SK-N-SH (cell line): Measurements from ENCODE around the gene TP73. TPM values are rescaled to one million over a fixed set of nuclear protein-coding genes. Genes with fewer than 3 reads are reported as not detected.

Experiments
- CTCF ChIA-PET: fragments of 300-600, 350-600 bp; formaldehyde crosslinking; extraction: SDS; loops from one replicate; lab custom pipeline; 2021; lab: Yijun Ruan, JAX
- POLR2A ChIA-PET: fragments of 350-600 bp; sonication (Branson Sonifier 250); formaldehyde crosslinking; extraction: SDS; loops from one replicate; lab custom pipeline; 2020; ENCODE audit warnings: antibody characterized with exemption, inconsistent platforms; lab: Yijun Ruan, JAX
- DNase-seq: peaks from one replicate; pipeline ENCODE4 v3.0.0; 2012
- H2AFZ ChIP-seq: fragments of 200-600 bp; sonication (generic); 2 replicates; pipeline ENCODE4 v1.8.1; 2016; ENCODE audit warnings: antibody characterized with exemption, mild to moderate bottlenecking, low read depth
- H3F3A ChIP-seq: fragments of 200-600 bp; sonication (generic); replicated peaks from 2 replicates; pipeline ENCODE3; 2016; ENCODE audit warnings: antibody characterized with exemption, mild to moderate bottlenecking; ENCODE audit not compliant: insufficient read depth
- H3K27ac ChIP-seq, 2 experiments: fragments of 200-500 bp in 1 of 2; fragments of 200-600 bp in 1 of 2; sonication (Bioruptor generic) in 1 of 2; sonication (generic), shearing (Covaris generic) in 1 of 2; 2 replicates each; pipeline versions ENCODE4 v1.5.1 to v1.6.1; 2014 to 2016; ENCODE audit warnings: low read depth in 2 of 2, inconsistent platforms in 1 of 2, low read length in 1 of 2, mild to moderate bottlenecking in 1 of 2, mixed read lengths in 1 of 2
- H3K27me3 ChIP-seq: fragments of 200-600 bp; sonication (generic), shearing (Covaris generic); 2 replicates; pipeline ENCODE4 v1.6.1; 2016; ENCODE audit warnings: mixed run types; ENCODE audit not compliant: insufficient read depth
- H3K36me3 ChIP-seq, 2 experiments: fragments of 200-500 bp in 1 of 2; fragments of 200-600 bp in 1 of 2; sonication (Bioruptor generic) in 1 of 2; sonication (generic) in 1 of 2; replicated peaks in 1 of 2; 2 replicates each; pipeline versions ENCODE3 to v1.5.1; 2014 to 2016; ENCODE audit warnings: low read length in 1 of 2, mild to moderate bottlenecking in 1 of 2; ENCODE audit not compliant: insufficient read depth in 2 of 2, control insufficient read depth in 1 of 2
- H3K4me1 ChIP-seq, 2 experiments: fragments of 200-500 bp in 1 of 2; fragments of 200-600 bp in 1 of 2; sonication (Bioruptor generic) in 1 of 2; sonication (generic), shearing (Covaris generic) in 1 of 2; 2 replicates each; pipeline versions ENCODE4 v1.5.1 to v1.6.1; 2014 to 2016; ENCODE audit warnings: low read depth in 1 of 2, low read length in 1 of 2, mixed run types in 1 of 2; ENCODE audit not compliant: insufficient read depth in 2 of 2, control insufficient read depth in 1 of 2
- H3K4me2 ChIP-seq: fragments of 200-600 bp; sonication (generic), shearing (Covaris generic); 2 replicates; pipeline ENCODE4 v1.6.1; 2017; ENCODE audit warnings: mixed run types
- H3K4me3 ChIP-seq, 2 experiments: fragments of 200-500 bp in 1 of 2; fragments of 200-600 bp in 1 of 2; sonication (Bioruptor generic) in 1 of 2; sonication (generic), shearing (Covaris generic) in 1 of 2; 2 replicates each; pipeline versions ENCODE4 v1.5.1 to v1.8.1; 2014 to 2016; ENCODE audit warnings: low read depth in 2 of 2, inconsistent platforms in 1 of 2, low read length in 1 of 2, mild to moderate bottlenecking in 1 of 2, mixed read lengths in 1 of 2, moderate library complexity in 1 of 2
- H3K79me2 ChIP-seq: fragments of 200-600 bp; sonication (generic); 2 replicates; pipeline ENCODE4 v1.8.1; 2017; ENCODE audit warnings: mild to moderate bottlenecking; ENCODE audit not compliant: insufficient read depth
- H3K9ac ChIP-seq: fragments of 200-600 bp; sonication (generic); 2 replicates; pipeline ENCODE4 v1.6.1; 2017; ENCODE audit warnings: mixed run types
- H3K9me2 ChIP-seq: fragments of 200-600 bp; sonication (generic); 2 replicates; pipeline ENCODE4 v1.6.1; 2017; ENCODE audit warnings: mixed run types
- H3K9me3 ChIP-seq: fragments of 200-600 bp; sonication (generic); 2 replicates; pipeline ENCODE4 v1.6.1; 2017; ENCODE audit warnings: mixed run types, mild to moderate bottlenecking, moderate library complexity
- H4K20me1 ChIP-seq: fragments of 200-600 bp; sonication (generic); 2 replicates; pipeline ENCODE4 v1.6.1; 2017; ENCODE audit warnings: mild to moderate bottlenecking, mixed run types; ENCODE audit not compliant: insufficient read depth
- CTCF ChIP-seq: fragments of 200-600 bp; sonication (generic); IDR thresholded peaks from 2 replicates; pipeline ENCODE4 v1.6.1; 2017; ENCODE audit warnings: antibody characterized with exemption, mild to moderate bottlenecking, moderate library complexity
- EP300 ChIP-seq, 2 experiments: IDR thresholded peaks; 2 replicates each; pipeline versions ENCODE4 v1.4.0 to v1.6.1; 2012; ENCODE audit warnings: borderline replicate concordance in 1 of 2, low read depth in 1 of 2, low read length in 1 of 2
- GABPA ChIP-seq: IDR thresholded peaks from 2 replicates; pipeline ENCODE4 v1.4.0; 2012; ENCODE audit warnings: low read depth, mild to moderate bottlenecking
- IRF3 ChIP-seq: fragments of 150-350 bp; IDR thresholded peaks from 2 replicates; pipeline ENCODE4 v1.6.1; 2016; ENCODE audit warnings: mild to moderate bottlenecking, low read depth, low read length
- JUND ChIP-seq: IDR thresholded peaks from 2 replicates; pipeline ENCODE4 v1.4.0; 2012
- MAX ChIP-seq: IDR thresholded peaks from 2 replicates; pipeline ENCODE4 v1.4.0; 2012; ENCODE audit warnings: low read depth
- MXI1 ChIP-seq: IDR thresholded peaks from 2 replicates; pipeline ENCODE4 v1.6.1; 2012; ENCODE audit warnings: mild to moderate bottlenecking, low read depth, low read length, improper control_type of control experiment
- RCOR1 ChIP-seq: fragments of 150-350 bp; IDR thresholded peaks from 2 replicates; pipeline ENCODE4 v1.6.1; 2017; ENCODE audit warnings: antibody characterized with exemption, low read length
- SIN3A ChIP-seq: IDR thresholded peaks from 2 replicates; pipeline ENCODE4 v1.6.1; 2012; ENCODE audit warnings: low read depth, mild to moderate bottlenecking, low read length, moderate library complexity, borderline replicate concordance
- TCF12 ChIP-seq: IDR thresholded peaks from 2 replicates; pipeline ENCODE4 v1.4.0; 2012
- TEAD4 ChIP-seq: IDR thresholded peaks from 2 replicates; pipeline ENCODE4 v1.4.0; 2012; ENCODE audit warnings: mild to moderate bottlenecking, borderline replicate concordance; ENCODE audit not compliant: insufficient read depth
- USF1 ChIP-seq: IDR thresholded peaks from 2 replicates; pipeline ENCODE4 v1.4.0; 2012; ENCODE audit warnings: low read depth, borderline replicate concordance
- YY1 ChIP-seq: IDR thresholded peaks from 2 replicates; pipeline ENCODE4 v1.4.0; 2012; ENCODE audit warnings: low read depth, mild to moderate bottlenecking
- ZBTB33 ChIP-seq: IDR thresholded peaks from 2 replicates; pipeline ENCODE4 v1.4.0; 2012; ENCODE audit warnings: low read depth, borderline replicate concordance
- WGBS: methylation state at CpG from one replicate; pipeline ENCODE4 v1.1.6; 2017; ENCODE audit warnings: low lambda C conversion rate; 5-methylcytosine and 5-hydroxymethylcytosine counted together
- polyA plus RNA-seq, 3 experiments: library from polyadenylated mRNA; depleted of rRNA; stranded (reverse); fragments of >200 nt; gene quantifications; 2 replicates each; pipeline ENCODE4 v1.2.3, GENCODE V29; 2012

The TP73 gene
- polyA plus RNA-seq, 1 of the 3 experiments (the other 2 are of a cell fraction), result 0.64 TPM

- H3K4me2 ChIP-seq, result no peak overlapping the region
- no peak for DNase-seq
- H3K27ac ChIP-seq, result no peak overlapping the region; a peak in 1 of 4 replicates
- H3K9ac ChIP-seq, result no peak overlapping the region
- no peaks in the 10 kb centered on the region for H3K36me3 ChIP-seq
- peaks cover 0 to 38% of the 10 kb centered on the region in 2 experiments; a peak in 2 of 4 replicates for H3K4me1 ChIP-seq
- POLR2A ChIA-PET, result no interaction called here
- no peak overlapping the region for H2AFZ ChIP-seq
- H3F3A ChIP-seq, result no peaks in the 10 kb centered on the region
- H3K9me3 ChIP-seq, result no peaks in the 10 kb centered on the region
- TF ChIP-seq JUND (no peak), SIN3A (no peak), ZBTB33 (no peak), MAX (no peak)
- TF ChIP-seq, all 33 proteins: peak for 0
- Histone ChIP-seq H3K4me3 (no peak overlapping the region), H4K20me1 (no peaks in the 10 kb centered on the region), H3K27me3 (no peaks in the 10 kb centered on the region), H3K79me2 (no peaks in the 10 kb centered on the region), H3K9me2 (no peaks in the 10 kb centered on the region)
- WGBS, result 91% methylated on average over 10 of the region's 22 CpGs
- CTCF ChIA-PET, result interaction anchor here (0.7 to 4.0 kb wide), 8 partner anchors 10 to 156 kb away, joined by 3 to 21 read pairs (median 14); no protein-coding TSS in a partner anchor
Observed at GRCh38 chr1:3609016-3609768, 43.1 kb upstream of the TP73 start.

GRCh38 chr1:3609769-3610526, 42.4 kb upstream of the TP73 start:
- ChIA-PET POLR2A (no interaction called here), CTCF (interaction anchor here (0.7 to 4.0 kb wide), 8 partner anchors 9 to 138 kb away, joined by 3 to 19 read pairs (median 4); no protein-coding TSS in a partner anchor)
- no peaks in the 10 kb centered on the region for H4K20me1 ChIP-seq
- TF ChIP-seq TEAD4 (no peak), ZBTB33 (no peak), GABPA (no peak), USF1 (no peak), TCF12 (no peak), IRF3 (no peak), CTCF (no peak), RCOR1 (no peak), MXI1 (no peak), YY1 (no peak), EP300 (IDR thresholded peaks at IDR 0.05; ENCODE audit: borderline replicate concordance in 1 of 2, low read depth in 1 of 2, low read length in 1 of 2) (no peak)

More at GRCh38 chr1:3609769-3610526, 42.4 kb upstream of the TP73 start:
- no peaks in the 10 kb centered on the region for H3K79me2 ChIP-seq
- no peak overlapping the region for H2AFZ ChIP-seq
- no peak overlapping the region for H3K27ac ChIP-seq
- no peaks in the 10 kb centered on the region for H3K9me3 ChIP-seq
- no peaks in the 10 kb centered on the region for H3K36me3 ChIP-seq
- H3K9me2 ChIP-seq, result no peaks in the 10 kb centered on the region
- H3K4me3 ChIP-seq, result peak overlapping the region in 1 of 2 experiments; percentile 54; a peak in 1 of 4 replicates
- WGBS, result 80% methylated on average over 9 of the region's 24 CpGs
- H3K27me3 ChIP-seq, result no peaks in the 10 kb centered on the region
- no peak overlapping the region for H3K9ac ChIP-seq
- DNase-seq, result no peak
- no peaks in the 10 kb centered on the region for H3F3A ChIP-seq
- H3K4me1 ChIP-seq, result peaks cover 0 to 38% of the 10 kb centered on the region in 2 experiments; a peak in 2 of 4 replicates
- H3K4me2 ChIP-seq, result no peak overlapping the region
